GM23338 (cell line): ENCODE results near the gene RAD51B.
"Not testable (repeated sequence)": the region's sequence is repeated elsewhere in the genome, so short reads cannot be mapped to it uniquely, and the experiment has no call there.

Experiments used
- CREB1 ChIP-seq: fragments of 250-450 bp; sonication (Bioruptor Pico); IDR thresholded peaks from 2 replicates; pipeline ENCODE4 v1.5.0; 2020; ENCODE audit warnings: low read depth, mild to moderate bottlenecking, moderate library complexity
- CTCF ChIP-seq, 2 experiments: fragments of 200-600 bp in 1 of 2; sonication (generic) in 1 of 2; conservative IDR thresholded peaks; 2 replicates each; pipeline versions ENCODE4 v1.5.1 to v1.6.1; 2016 to 2017; ENCODE audit warnings: antibody characterized with exemption in 2 of 2, low read depth in 2 of 2, mild to moderate bottlenecking in 2 of 2, moderate library complexity in 1 of 2
- EZH2 ChIP-seq: fragments of 200-600 bp; sonication (generic); IDR thresholded peaks from one replicate; pipeline ENCODE4 v1.8.0; 2017; ENCODE audit warnings: antibody characterized with exemption, mild to moderate bottlenecking, low read depth; ENCODE audit not compliant: unreplicated experiment
- EZH2phosphoT487 ChIP-seq: fragments of 200-600 bp; sonication (generic); IDR thresholded peaks from one replicate; pipeline ENCODE4 v1.8.1; 2018; ENCODE audit warnings: antibody characterized with exemption; ENCODE audit not compliant: unreplicated experiment
- JUNB ChIP-seq: IDR thresholded peaks from one replicate; pipeline ENCODE4 v1.6.1; 2016; ENCODE audit warnings: antibody characterized with exemption; ENCODE audit not compliant: unreplicated experiment
- NANOG ChIP-seq: IDR thresholded peaks from 2 replicates; pipeline ENCODE4 v1.6.1; 2016; ENCODE audit warnings: antibody characterized with exemption, borderline replicate concordance
- POLR2AphosphoS5 ChIP-seq: IDR thresholded peaks from 2 replicates; pipeline ENCODE4 v1.6.1; 2016; ENCODE audit warnings: antibody characterized with exemption, low read depth
- REST ChIP-seq: IDR thresholded peaks from one replicate; pipeline ENCODE4 v1.6.1; 2018; ENCODE audit warnings: antibody characterized with exemption; ENCODE audit not compliant: unreplicated experiment
- STAT1 ChIP-seq: IDR thresholded peaks from one replicate; pipeline ENCODE4 v1.6.1; 2016; ENCODE audit warnings: antibody characterized with exemption; ENCODE audit not compliant: unreplicated experiment
- ZNF114 ChIP-seq: fragments of 250-450 bp; sonication (Bioruptor Pico); IDR thresholded peaks from 2 replicates; pipeline ENCODE4 v1.5.0; 2020; ENCODE audit warnings: mild to moderate bottlenecking, moderate library complexity
- ZNF331 ChIP-seq: fragments of 250-450 bp; sonication (Bioruptor Pico); IDR thresholded peaks from 2 replicates; pipeline ENCODE4 v1.5.0; 2020; ENCODE audit warnings: low read depth, mild to moderate bottlenecking, moderate library complexity
- ZNF462 ChIP-seq: fragments of 250-450 bp; sonication (Bioruptor Pico); IDR thresholded peaks from 2 replicates; pipeline ENCODE4 v1.5.0; 2020; ENCODE audit warnings: mild to moderate bottlenecking, moderate library complexity

GRCh38 chr14:68428900-68429299, 609.3 kb downstream of the RAD51B start:
- TF ChIP-seq EZH2; POLR2AphosphoS5; CTCF (conservative IDR thresholded peaks at IDR 0.05; ENCODE audit: low read depth in 2 of 2); REST; ZNF331 (CRISPR knock-in tag); STAT1; EZH2phosphoT487; ZNF462 (CRISPR knock-in tag); JUNB; ZNF114 (CRISPR knock-in tag); CREB1; NANOG: not testable (repeated sequence)
